Activated CD8-positive, alpha-beta memory T cell treated with anti-CD3 and anti-CD28 coated beads for 4 hours (primary cell): Measurements from ENCODE around the gene SELENOO.
"Not testable (repeated sequence)": the region's sequence is repeated elsewhere in the genome, so short reads cannot be mapped to it uniquely, and the experiment has no call there.

Experiments
- DNase-seq, 2 donors: peaks; one replicate each; pipeline ENCODE4 v3.0.0-alpha.2; 2020; ENCODE audit warnings: low read depth in 2 of 2

The SELENOO gene

DNA sequence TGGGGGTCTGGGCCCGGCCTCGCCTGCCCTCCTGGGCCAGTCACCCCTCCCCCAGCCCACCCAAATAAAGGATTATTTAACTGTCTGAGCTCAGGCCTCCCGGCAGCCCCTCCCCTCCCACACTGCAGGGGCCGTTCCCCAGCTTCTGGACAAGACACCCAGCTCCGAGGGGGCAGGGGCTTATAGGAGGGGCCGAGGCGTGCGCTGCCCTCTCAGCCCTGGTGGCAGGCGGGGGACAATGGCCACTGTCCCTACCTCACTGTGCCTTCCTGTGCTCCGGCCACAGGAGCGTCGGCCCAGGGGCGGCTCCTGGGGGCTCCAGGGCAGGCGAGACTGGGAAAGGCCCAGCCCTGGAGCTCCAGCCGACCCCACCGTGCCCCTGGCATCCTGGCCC, 2.2 kb upstream of the SELENOO start:
- DNase-seq, result no peak

DNA sequence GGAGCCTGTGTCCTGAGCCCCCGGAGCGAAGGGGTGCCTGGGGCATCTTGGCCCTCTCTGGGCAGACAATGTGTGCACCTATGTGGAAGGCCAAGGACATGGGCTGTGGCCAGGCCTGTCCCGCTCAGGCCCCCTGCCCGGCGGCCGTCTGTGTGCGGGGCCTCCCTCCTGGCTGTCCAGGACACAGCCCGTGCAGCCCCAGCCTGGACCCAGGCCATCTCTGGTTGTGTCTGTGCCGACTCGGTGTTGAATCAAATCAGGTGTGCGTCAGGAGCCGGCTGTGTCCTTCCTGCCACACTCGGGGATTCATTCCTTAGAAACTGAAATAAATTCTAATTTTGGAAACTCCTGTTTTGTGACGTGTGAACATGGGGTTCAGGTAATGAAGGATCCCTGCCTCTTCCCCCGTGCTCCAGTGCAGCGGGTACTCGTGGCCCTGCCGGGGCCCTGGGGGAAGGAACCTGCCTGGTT, 1.5 kb upstream of the SELENOO start:
- no peak for DNase-seq

DNA sequence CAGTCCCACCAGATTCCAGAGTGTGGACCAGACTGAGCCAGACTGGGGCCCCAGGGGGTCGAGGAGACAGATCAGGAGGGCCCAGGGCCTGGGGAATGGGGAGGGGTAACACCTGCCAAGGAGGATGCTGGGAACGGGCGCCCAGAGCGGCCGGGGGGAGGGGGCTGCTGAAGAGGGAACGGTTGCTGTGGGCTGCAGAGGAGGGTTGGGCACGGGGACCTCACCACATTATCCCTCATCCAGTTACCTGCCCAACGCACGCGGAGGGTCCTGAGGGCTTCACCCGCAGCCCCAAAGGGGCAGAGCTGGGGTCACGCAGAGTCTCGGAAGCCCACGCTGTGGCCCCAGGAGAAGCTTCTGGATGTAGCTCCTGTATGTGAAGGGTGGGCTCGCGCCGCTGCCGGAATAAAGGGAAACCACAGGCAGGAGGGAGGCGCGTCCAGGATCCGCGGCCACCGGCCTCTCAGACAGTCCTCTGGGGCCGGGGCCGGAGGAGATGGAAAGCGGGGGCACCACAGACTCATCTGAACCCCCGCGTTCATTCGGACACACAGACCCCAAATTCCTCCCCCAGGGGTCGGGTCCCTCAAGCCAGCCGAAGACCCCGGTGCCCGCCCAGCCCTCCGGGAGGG, 866 bp upstream of the SELENOO start:
- DNase-seq, result no peak

DNA sequence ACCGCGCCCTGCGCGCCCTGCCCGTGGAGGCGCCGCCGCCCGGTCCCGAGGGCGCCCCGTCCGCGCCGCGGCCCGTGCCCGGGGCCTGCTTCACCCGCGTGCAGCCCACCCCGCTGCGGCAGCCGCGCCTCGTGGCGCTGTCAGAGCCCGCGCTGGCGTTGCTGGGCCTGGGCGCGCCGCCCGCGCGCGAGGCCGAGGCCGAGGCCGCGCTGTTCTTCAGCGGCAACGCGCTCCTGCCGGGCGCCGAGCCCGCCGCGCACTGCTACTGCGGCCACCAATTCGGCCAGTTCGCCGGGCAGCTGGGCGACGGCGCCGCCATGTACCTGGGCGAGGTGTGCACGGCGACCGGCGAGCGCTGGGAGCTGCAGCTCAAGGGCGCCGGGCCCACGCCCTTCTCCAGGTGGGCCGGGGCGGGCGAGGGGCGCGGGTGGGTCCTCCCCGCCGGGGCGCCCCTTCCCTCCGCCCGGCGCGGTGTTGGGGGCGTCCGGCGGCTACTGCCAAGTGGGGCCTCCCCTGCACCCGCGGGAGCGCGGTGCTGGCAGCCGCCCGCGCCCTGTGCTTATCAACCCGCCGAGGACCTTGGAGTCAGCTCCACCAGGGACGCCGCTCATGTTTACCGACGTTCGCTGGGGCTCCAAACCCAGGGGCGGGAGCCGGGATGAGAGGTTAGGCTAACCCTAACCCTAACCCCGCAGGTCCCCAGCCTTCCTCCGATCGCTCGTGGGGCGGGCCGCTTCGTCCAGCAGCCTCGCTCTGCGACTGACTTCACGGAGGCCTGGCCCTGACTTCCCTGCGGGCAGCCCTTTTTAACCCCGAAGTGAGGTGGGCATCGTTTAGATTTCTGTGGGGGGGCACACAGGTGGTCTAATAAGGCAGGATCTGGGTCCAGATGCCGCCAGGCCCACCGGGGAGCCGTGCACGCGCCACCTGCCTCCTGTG, 649 bp downstream of the SELENOO start:
- DNase-seq, result no peak

DNA sequence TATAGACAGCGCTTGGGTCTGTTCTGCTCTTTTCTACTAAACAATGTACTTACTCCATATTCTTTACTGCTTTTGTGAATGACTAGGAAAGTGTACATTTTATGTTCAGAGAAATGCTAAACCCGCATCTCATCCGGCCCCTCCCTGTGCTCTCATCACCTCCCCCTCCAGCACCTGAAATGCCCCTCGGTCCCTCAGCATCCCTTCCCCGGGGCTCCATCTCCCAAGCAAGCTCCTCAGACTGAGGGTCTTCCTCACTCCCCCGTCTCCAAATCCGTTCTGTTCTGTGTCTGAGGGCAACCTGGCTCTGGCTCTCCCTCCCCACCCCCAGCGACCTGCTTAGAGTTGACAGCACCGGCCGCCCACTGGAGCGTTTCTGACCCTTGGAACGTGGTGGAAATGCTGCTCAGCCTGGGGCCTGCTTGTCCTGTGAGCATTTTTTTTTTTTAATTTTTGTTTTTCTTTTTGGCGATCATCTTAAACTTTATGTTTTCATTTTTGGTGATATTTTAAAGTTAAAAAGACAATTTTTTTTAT, 1.4 kb downstream of the SELENOO start:
- no peak for DNase-seq

DNA sequence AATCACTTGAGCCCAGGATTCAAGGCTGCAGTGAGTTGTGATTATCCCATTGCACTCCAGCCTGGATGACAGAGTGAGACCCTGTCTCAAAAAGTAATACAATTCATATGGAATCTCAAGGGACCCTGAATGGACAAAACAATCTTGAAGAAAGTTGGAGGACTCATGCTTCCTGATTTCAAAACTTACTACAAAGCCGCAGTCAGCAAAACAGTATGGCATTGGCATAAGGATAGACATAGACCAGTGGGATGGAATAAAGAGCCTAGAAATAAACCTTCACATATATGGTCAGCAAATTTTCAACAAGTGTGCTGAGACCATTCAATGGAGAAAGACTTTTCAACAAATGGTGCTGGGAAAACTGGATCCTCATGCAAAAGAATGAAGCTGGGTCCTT, 2.5 kb downstream of the SELENOO start:
- DNase-seq, result no peak

DNA sequence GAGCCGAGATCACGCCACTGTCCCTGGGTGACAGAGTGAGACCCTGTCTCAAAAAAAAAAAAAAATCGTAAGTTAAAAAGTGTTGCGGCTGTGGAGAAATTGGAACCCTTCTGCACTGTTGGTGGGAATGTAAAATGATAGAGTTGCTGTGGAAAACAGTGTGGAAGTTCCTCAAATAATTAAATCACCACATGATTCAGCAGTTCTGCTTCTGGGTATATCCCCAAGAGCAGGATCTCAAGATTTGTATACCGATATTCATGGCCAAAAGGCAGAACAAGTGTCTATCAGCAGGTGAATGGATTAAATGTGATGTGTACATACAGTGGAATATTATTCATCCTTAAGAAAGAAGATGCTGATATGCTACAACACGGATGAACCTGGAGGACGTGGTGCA, 3.8 kb downstream of the SELENOO start:
- DNase-seq, result no peak

DNA sequence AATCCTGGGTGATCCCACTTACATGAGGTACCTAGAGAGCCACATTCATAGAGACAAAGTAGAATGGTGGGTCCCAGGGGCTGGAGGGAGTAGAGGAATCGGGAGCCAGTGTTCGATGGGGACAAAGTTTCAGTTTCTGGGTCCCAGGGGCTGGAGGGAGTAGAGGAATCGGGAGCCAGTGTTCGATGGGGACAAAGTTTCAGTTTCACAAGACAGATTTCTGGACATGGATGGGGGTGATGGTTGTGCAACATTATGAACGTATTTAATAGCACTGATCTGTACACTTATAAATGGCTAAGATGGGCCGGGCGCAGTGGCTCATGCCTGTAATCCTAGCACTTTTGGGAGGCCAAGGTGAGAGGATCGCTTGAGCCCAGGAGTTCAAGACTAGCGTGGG, 4.2 kb downstream of the SELENOO start:
- not testable (repeated sequence) for DNase-seq

DNA sequence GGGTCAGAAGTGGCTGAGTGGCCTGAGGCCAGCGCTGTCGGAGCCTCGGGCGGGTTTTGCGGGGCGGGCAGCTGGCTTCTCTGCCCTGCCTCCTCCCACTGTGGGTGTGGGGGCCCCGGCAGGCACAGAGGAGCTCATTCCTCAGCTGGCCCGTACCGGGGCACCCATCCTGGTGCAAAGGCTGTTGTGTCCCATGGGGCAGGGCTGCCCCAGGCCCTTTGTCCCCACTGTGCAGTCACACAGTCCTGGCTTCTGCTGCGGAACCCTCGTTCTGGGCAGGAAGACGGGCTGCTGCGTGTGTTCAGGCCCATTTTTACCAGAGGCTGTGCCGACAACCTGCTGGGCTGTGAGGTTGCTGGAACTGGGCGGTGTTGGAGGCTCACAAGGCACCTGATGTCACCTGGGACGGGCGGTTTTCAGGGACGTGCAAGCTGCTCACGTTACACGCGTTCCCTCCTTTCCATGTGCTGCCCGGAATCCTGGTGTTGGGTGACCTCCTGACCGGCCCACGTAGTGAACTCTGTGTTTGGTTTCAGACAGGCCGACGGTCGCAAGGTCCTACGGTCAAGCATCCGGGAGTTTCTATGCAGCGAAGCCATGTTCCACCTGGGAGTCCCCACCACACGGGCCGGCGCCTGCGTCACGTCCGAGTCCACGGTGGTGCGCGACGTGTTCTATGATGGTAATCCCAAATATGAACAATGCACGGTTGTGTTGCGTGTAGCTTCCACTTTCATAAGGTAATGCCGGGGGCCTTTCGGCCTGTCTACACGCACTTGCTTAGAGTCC, 5.2 kb downstream of the SELENOO start:
- no peak for DNase-seq

DNA sequence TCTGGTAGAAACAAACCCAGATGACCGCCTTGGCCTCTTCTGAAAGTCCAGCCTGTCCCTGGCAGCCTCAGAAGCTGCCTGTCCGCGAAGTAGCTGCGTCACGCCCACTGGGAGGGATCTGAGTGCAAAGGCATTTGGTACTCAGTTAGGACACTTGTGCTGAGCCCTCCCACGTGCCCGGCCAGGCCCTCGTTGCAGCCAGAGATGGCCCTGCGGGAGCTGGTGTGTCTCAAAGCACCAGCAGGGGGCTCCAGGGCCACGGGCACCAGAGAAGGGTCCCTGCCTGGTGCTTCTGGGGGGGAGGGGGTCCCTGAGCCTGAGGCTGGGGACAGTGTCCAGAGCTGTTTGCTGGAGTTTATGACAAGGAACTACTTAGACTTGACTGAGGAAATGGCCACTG, 5.8 kb downstream of the SELENOO start:
- no peak for DNase-seq

DNA sequence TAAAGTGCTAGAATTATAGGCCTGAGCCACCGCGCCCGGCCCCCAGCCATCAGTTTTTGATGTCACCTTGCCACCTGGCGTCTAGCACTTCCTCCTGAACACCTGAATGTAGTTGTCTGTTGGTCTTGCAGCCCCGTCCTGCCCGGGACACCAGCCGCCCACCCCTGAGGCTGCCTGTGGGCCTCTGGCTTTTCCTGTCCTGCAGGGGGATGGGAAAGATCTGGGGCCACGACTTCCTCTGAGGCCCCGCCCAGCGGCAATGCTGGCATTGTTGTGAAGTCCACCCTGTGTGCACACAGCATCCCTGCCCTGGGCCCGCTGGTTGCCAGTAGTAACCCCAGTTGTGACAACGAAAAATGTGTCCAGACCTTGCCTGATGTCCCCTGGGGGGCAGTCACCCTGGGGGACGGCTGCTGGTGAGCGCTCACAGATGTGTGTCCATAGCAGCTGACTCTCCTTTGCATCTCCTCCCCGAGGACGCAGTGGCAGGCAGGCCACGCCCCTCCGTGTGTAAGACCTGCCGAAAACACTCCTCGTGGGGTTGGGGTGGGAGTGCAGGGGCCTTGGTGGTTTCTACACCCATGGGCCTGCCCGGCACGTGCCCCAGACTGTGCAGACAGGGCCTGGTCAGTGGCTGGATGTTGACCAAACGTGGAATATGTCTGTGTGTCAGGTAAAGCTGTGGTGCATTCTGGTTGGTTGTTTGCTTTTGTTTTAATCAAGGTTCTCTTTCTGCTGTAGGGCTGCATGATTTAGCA, 6.8 kb downstream of the SELENOO start:
- DNase-seq, result no peak

DNA sequence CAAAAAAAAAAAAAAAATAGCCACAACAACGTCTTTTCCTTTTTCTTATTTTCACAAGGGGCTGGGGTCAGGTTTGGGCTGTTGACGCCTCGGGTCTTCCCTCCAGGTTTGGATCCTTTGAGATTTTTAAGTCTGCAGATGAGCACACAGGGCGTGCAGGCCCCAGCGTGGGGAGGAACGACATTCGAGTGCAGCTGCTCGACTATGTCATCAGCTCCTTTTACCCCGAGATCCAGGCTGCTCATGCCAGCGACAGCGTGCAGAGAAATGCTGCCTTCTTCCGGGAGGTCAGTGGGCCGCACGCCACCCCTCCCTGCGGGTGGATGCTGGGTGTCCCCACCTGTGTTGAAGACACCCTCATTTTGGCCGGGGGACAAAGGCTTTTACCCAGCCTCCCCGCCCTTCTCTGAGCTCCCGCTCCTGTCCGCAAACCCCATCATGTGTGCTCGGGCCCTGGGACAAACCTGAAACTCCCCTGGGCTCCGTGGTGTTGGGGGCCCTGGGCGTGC, 7.7 kb downstream of the SELENOO start:
- no peak for DNase-seq

DNA sequence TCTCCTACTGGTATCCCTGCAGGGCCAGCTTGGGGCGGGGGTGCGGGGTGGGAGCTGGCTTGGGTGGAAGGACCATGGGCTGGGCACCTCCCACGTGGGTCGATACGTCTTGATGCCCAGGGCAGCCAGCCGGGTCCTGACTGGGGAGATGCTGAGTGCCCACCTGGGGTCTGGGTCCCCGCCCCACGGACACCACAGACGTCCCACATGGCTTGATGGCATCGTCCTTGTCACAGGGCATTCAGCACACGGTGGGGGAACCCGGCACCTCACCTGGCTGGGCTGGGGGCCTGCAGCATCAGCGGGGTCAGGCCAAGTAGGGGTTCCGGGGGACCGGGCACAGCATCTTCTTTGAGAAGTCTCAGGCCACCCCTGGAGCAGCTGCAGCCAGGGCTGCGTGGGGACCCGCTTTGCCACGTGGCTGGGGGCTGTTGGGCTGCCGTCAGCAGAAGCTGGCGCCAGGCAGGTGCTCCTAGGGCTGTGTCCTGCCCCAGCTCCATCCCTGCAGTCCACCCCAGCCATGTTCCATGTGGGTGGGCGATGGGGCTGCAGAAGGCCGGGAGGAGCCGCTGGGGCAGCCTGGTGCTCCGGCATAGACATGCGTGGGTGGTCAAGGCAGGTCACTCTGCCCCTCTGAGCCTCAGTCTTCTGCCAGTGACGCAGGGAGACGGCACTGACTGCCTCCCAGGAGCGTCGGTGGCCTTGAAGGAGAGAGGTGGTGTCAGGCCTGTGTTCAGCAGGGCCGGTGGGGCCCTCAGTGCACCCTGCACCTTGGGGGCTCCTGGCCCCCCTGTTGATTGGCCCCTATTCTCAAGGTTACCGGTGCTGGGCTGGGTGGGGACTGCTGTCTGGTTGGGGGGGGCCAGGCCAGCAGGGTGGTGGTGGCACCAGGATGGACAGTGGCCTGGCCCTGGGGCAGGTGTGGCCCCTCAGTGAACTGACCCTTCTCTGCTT, 8.4 kb downstream of the SELENOO start:
- DNase-seq, result no peak

DNA sequence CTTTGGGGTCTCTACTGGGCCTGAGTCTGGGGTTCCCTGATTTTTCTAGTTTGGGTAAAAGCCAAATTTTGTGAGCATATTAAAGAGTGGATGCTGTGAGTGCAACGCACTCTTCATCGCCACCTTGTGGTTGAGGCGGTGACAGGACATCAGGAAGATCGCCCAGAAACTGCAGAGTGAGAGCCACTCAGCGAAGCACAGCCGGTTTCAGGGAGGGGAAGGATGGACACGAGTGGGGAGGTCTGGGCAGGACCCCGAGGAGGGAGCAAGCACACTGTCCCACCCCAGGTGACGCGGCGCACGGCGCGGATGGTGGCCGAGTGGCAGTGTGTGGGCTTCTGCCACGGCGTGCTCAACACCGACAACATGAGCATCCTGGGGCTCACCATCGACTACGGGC, 9.1 kb downstream of the SELENOO start:
- peak; percentile 31 to 38 for DNase-seq

DNA sequence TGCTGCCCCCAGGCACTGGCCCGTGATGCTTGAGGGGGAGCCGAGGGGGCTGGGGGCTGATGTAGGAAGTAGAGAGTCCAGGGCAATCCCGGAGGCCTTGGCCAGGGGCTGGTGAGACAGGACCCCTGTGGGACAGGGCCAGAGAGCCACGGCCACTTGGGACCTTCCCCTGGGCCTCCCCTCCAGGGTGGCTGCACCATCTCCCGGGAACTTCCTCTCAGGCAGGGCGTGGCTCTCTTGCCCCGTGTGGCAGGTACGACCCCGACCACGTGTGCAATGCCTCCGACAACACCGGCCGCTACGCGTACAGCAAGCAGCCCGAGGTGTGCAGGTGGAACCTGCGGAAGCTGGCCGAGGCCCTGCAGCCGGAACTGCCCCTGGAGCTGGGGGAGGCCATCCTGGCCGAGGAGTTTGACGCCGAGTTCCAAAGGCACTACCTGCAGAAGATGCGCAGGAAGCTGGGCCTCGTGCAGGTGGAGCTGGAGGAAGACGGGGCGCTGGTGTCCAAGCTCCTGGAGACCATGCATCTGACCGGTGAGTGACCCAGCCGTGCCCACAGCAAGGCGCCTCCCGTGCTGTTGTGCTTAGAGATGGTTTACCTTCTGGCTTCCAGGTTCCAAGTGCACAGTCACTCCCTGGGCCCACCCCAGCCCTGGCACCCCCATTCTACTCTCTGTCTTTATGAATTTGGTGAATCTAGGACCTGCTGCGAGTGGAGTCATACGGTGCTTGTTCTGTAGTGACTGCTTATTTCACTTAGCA, 9.7 kb downstream of the SELENOO start:
- no peak for DNase-seq

DNA sequence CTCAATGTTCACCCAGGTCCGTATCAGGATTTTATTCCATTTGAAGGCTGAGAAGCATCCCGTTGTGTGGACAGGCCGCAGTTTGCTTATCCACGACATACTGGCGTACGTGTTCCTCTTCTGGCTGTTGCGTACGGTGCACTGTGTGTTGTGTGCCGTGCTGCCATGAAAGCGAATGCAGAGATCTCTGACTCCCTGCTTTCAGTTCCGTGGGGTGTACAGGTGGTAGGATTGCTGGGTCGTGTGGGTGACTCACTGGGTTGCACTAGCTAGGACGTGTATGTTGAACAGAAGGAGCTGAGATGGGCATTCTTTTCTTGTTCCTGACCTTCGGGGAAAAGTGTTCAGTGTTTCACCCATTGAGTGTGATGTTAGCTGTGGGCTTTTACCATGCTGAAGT, 10.3 kb downstream of the SELENOO start:
- no peak for DNase-seq

DNA sequence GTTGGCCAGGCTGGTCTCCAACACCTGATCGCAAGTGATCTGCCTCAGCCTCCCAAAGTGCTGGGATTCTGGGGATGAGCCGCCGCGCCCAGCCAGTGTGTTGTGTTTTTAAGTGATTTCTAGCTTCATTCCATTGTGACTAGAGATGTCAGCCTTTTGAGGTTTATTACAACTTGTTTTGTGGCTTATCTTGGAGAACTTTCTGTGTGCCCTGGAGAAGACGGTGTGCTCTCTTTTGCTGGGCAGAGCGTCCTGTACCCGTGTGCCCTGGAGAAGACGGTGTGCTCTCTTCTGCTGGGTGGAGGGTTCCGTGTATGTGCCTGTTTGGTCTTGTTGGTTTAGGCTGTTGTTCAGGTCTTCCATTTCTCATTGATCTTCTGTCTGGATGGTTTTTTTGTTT, 12.5 kb downstream of the SELENOO start:
- DNase-seq, result no peak

DNA sequence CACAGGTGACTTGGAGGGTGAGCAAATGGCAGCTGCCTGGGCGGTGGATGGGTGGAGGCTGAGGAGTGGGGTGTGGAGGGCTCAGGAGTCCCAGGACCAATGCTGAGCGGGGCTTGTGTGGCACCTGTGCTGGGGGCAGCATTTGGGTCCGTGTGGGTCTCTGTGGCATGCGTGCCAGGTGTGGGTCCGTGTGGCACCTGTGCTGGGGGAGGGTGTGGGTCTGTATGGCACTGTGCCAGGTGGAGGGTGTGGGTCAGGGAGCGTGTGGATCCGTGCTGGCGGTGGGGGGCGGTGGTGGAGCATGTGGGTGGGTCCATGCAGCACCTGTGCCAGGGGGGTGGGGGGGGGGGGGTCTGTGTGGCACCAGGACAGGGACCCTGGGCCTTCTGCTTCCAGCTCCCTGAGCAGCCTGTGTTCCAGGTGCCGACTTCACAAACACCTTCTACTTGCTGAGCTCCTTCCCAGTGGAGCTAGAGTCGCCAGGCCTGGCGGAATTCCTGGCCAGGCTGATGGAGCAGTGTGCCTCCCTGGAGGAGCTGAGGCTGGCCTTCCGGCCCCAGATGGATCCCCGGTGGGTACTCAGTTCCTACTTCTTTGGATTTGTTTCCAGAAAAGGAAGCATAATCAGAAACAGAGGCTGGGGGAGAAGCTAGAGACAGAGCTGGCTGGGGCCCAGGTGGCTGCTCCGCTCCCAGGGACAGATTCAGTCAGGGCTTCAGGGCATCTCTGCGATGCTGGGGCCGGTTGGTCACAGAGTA, 14.7 kb downstream of the SELENOO start:
- DNase-seq, result no peak
